ENCODE results near the gene DIP2B.
"Not testable (repeated sequence)": the region's sequence is repeated elsewhere in the genome, so short reads cannot be mapped to it uniquely, and the experiment has no call there.

DIP2B gene

DNA sequence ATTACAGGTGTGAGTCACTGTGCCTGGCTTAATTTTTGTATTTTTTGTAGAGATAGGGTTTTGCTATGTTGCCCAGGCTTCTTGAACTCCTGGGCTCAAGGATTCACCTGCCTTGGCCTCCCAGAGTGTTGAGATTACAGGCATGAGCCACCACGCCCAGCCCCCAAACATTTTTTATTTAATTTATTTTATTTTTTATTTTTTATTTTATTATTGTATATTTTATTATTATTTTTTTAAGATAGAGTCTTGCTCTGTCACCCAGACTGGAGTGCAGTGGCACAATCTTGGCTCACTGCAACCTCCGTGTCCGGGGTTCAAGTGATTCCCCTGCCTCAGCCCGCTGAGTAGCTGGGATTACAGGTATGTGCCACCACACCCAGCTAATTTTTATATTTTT lies 17.0 kb downstream of the DIP2B start:
- not testable (repeated sequence) for H3K4me1 ChIP-seq (ENCODE audit: insufficient read depth, low read length); H3K27me3 ChIP-seq (ENCODE audit: insufficient read depth, low read length); H3K36me3 ChIP-seq (ENCODE audit: insufficient read depth, low read length); H3K9ac ChIP-seq (ENCODE audit: low read depth, low read length); H3K4me3 ChIP-seq (ENCODE audit: low read length); H3K27ac ChIP-seq (ENCODE audit: low read depth, low read length); H3K9me3 ChIP-seq (ENCODE audit: insufficient read depth, low read depth, low read length)
- 100% methylated on average over 3 of the region's 4 CpGs for WGBS

DNA sequence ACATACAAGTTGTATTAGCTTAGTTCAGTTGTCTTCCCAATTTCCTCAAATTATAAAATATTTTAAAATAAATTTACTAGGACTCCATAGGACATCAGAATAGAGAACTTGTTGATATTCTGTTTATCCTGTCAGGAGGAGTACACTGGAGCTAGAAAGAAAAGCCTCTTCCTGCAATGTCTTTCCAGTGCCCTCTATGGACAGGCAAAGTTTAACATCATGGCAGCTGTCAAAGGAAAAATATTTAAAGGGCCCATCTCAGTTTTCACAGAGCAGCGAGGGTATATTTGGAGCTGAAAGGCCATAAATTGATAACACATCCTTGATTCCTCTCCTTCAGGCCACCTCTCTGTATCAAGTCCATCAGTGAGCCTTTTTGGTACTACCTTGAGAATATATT lies 19.0 kb downstream of the DIP2B start:
- Histone ChIP-seq H3K27ac (ENCODE audit: low read depth, low read length) (no peak overlapping the region), H3K4me3 (ENCODE audit: low read length) (no peak overlapping the region), H3K9ac (ENCODE audit: low read depth, low read length) (no peak overlapping the region), H3K36me3 (ENCODE audit: insufficient read depth, low read length) (no peaks in the 10 kb centered on the region), H3K9me3 (ENCODE audit: insufficient read depth, low read depth, low read length) (no peaks in the 10 kb centered on the region), H3K4me1 (ENCODE audit: insufficient read depth, low read length) (peaks cover 8% of the 10 kb centered on the region; the same call in 1 of the 2 replicates), H3K27me3 (ENCODE audit: insufficient read depth, low read length) (no peaks in the 10 kb centered on the region)
- 97% methylated on average over 1 of the region's 1 CpG for WGBS

DNA sequence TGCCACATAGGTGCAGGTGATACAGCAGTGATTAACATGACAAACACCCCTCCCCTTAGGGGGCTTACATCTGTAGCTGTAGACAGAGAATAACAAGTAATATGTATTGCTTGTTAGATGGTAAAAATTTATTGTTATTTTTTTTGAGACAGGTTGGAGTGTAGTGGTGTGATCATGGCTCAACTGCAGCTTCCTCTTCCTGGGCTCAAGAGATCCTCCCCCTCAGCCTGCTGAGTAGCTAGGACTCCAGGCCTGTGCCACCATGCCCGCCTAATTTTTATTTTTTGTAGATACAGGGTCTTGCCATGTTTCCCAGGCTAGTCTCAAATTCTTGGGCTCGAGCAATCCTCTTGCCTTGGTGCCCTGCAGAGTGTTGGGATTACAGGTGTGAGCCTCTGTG lies 19.8 kb downstream of the DIP2B start:
- no peaks in the 10 kb centered on the region for H3K36me3 ChIP-seq (ENCODE audit: insufficient read depth, low read length)
- H3K4me1 ChIP-seq (ENCODE audit: insufficient read depth, low read length) = peaks cover 11% of the 10 kb centered on the region; the same call in 1 of the 2 replicates
- H3K4me3 ChIP-seq (ENCODE audit: low read length) = no peak overlapping the region
- no peak overlapping the region for H3K27ac ChIP-seq (ENCODE audit: low read depth, low read length)
- no peaks in the 10 kb centered on the region for H3K27me3 ChIP-seq (ENCODE audit: insufficient read depth, low read length)
- H3K9ac ChIP-seq (ENCODE audit: low read depth, low read length) = no peak overlapping the region
- 92% methylated on average over 2 of the region's 2 CpGs for WGBS
- H3K9me3 ChIP-seq (ENCODE audit: insufficient read depth, low read depth, low read length) = no peaks in the 10 kb centered on the region

DNA sequence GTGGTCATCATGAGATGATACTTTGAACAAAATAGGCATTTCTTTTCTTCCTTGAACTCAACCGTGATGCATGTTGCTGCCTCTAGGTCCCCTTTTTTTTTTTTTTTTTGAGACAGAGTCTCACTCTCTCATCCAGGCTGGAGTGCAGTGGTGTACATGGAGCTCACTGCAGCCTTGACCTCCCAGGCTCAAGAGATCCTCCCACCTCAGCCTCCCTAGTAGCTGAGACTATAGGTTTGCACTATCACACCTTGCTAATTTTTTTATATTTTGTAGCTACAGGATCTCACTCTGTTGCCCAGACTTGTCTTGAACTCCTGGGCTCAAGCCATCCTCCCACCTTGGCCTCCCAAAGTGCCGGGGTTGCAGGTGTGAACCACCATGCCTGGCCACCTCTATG lies 20.6 kb downstream of the DIP2B start:
- Histone ChIP-seq H3K4me3 (ENCODE audit: low read length) (no peak overlapping the region), H3K27me3 (ENCODE audit: insufficient read depth, low read length) (no peaks in the 10 kb centered on the region), H3K9me3 (ENCODE audit: insufficient read depth, low read depth, low read length) (no peaks in the 10 kb centered on the region), H3K4me1 (ENCODE audit: insufficient read depth, low read length) (peaks cover 11% of the 10 kb centered on the region; the same call in 1 of the 2 replicates), H3K9ac (ENCODE audit: low read depth, low read length) (no peak overlapping the region), H3K36me3 (ENCODE audit: insufficient read depth, low read length) (no peaks in the 10 kb centered on the region), H3K27ac (ENCODE audit: low read depth, low read length) (no peak overlapping the region)
- WGBS = 88% methylated on average over 2 of the region's 2 CpGs

DNA sequence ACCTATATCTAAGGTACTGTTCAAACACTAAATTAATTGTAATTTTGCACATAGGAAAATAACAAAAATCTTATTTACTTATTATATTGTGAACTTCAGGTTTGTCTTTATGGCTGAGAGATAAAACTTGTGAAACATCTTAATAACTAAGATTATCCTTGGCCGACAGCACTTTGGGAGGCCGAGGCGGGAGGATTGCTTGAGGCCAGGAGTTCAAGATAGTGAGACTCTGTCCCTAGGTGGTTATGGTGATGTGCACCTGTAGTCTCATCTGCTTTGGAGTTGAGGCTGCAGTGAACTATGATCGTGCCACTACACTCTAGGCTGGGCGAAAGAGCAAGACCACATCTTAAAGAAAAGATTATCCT lies 22.6 kb downstream of the DIP2B start:
- Histone ChIP-seq H3K4me3 (ENCODE audit: low read length) (no peak overlapping the region), H3K9me3 (ENCODE audit: insufficient read depth, low read depth, low read length) (no peaks in the 10 kb centered on the region), H3K9ac (ENCODE audit: low read depth, low read length) (no peak overlapping the region), H3K27me3 (ENCODE audit: insufficient read depth, low read length) (no peaks in the 10 kb centered on the region), H3K27ac (ENCODE audit: low read depth, low read length) (no peak overlapping the region), H3K4me1 (ENCODE audit: insufficient read depth, low read length) (peaks cover 11% of the 10 kb centered on the region), H3K36me3 (ENCODE audit: insufficient read depth, low read length) (no peaks in the 10 kb centered on the region)
- WGBS = 90% methylated on average over 5 of the region's 5 CpGs

DNA sequence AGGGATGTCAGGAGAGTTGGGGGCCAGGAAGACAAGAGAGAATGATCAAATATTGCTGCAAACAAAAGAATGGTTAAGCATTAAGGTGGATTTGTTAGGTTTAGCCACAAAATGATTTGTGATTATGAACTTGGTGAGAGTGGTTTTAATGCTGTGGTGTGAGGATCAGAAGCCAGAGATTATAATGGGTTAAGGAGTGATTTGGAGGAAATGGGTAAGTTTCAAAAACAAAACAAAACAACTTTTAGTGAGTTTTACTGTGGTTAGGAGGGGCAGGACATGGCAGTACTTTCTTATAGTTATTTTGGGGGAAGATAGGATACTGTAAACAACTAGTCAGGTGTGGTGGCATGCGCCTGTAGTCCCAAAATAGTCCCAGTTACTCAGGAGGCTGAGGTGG lies 24.0 kb downstream of the DIP2B start:
- H3K9me3 ChIP-seq (ENCODE audit: insufficient read depth, low read depth, low read length) = no peaks in the 10 kb centered on the region
- no peak overlapping the region for H3K27ac ChIP-seq (ENCODE audit: low read depth, low read length)
- peaks cover 22% of the 10 kb centered on the region for H3K4me1 ChIP-seq (ENCODE audit: insufficient read depth, low read length)
- H3K4me3 ChIP-seq (ENCODE audit: low read length) = no peak overlapping the region
- no peak overlapping the region for H3K9ac ChIP-seq (ENCODE audit: low read depth, low read length)
- no peaks in the 10 kb centered on the region for H3K36me3 ChIP-seq (ENCODE audit: insufficient read depth, low read length)
- WGBS = 95% methylated on average over 1 of the region's 1 CpG
- H3K27me3 ChIP-seq (ENCODE audit: insufficient read depth, low read length) = no peaks in the 10 kb centered on the region

DNA sequence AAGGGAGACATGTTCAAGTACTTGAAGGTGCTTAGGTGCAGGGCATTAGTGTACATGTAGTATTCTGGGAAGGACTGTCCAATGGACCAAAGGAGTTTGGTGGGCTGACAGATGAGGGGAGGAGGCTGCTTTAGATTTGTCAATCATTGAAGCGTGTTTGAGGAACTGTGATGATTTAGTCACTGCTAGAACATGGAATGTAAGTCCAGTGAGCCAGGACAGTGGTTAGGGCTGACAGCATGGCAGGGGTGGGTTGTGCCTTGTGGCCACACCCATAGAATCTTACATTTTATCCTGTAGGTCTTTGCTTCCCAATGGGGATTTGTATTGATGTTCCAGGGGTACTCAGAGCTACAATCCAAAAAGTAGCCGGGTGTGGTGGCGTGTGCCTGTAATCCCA lies 24.6 kb downstream of the DIP2B start:
- H3K4me1 ChIP-seq (ENCODE audit: insufficient read depth, low read length) = peaks cover 22% of the 10 kb centered on the region
- no peak overlapping the region for H3K27ac ChIP-seq (ENCODE audit: low read depth, low read length)
- no peak overlapping the region for H3K4me3 ChIP-seq (ENCODE audit: low read length)
- 91% methylated on average over 3 of the region's 3 CpGs for WGBS
- H3K9me3 ChIP-seq (ENCODE audit: insufficient read depth, low read depth, low read length) = no peaks in the 10 kb centered on the region
- H3K27me3 ChIP-seq (ENCODE audit: insufficient read depth, low read length) = no peaks in the 10 kb centered on the region
- no peaks in the 10 kb centered on the region for H3K36me3 ChIP-seq (ENCODE audit: insufficient read depth, low read length)
- no peak overlapping the region for H3K9ac ChIP-seq (ENCODE audit: low read depth, low read length)

DNA sequence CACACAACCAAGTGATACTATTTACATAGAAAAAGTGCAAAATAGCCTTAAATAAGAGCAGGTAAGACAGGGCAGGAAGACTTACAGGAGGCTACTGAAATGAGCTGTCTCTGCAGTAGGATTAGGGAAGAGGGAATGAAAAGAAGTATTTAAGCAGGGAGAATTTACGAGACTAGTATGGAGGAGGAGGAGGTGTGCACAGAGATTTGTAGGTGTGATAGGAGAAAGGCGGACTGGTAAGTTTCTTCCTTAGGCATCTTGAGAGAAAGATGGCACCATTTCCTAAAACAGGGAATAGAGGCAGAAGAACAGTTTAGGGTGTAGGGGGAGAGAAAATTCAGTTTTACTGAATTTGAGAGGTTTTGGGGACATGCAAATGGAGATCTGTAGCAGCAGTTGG lies 25.7 kb downstream of the DIP2B start:
- 89% methylated on average over 2 of the region's 2 CpGs for WGBS
- H3K36me3 ChIP-seq (ENCODE audit: insufficient read depth, low read length) = no peaks in the 10 kb centered on the region
- no peaks in the 10 kb centered on the region for H3K9me3 ChIP-seq (ENCODE audit: insufficient read depth, low read depth, low read length)
- H3K27ac ChIP-seq (ENCODE audit: low read depth, low read length) = no peak overlapping the region
- no peak overlapping the region for H3K9ac ChIP-seq (ENCODE audit: low read depth, low read length)
- no peak overlapping the region for H3K4me3 ChIP-seq (ENCODE audit: low read length)
- H3K27me3 ChIP-seq (ENCODE audit: insufficient read depth, low read length) = no peaks in the 10 kb centered on the region
- peaks cover 21% of the 10 kb centered on the region for H3K4me1 ChIP-seq (ENCODE audit: insufficient read depth, low read length)

DNA sequence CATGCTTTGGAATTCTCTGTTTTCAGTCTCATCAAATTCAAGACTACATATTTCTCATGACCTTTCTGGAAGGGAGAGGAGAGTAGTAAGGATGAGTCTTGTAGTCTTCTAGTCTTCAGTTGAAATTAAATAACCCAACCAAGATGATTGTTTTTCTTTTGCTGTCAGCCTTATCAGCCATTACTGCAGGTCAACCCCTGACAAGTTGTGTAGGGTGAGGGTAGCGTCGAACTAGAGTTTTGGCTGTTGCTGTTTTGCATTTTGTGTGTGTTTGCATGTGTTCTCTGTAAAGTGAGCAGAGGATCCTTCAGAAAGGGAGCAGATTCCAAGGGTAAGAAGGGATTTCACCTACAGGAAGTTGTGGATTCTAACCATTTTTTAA lies 28.4 kb downstream of the DIP2B start:
- Histone ChIP-seq H3K9ac (ENCODE audit: low read depth, low read length) (no peak overlapping the region), H3K27ac (ENCODE audit: low read depth, low read length) (no peak overlapping the region), H3K27me3 (ENCODE audit: insufficient read depth, low read length) (no peaks in the 10 kb centered on the region), H3K36me3 (ENCODE audit: insufficient read depth, low read length) (no peaks in the 10 kb centered on the region), H3K9me3 (ENCODE audit: insufficient read depth, low read depth, low read length) (no peaks in the 10 kb centered on the region), H3K4me1 (ENCODE audit: insufficient read depth, low read length) (peaks cover 28% of the 10 kb centered on the region), H3K4me3 (ENCODE audit: low read length) (no peak overlapping the region)
- WGBS = 84% methylated on average over 2 of the region's 2 CpGs

DNA sequence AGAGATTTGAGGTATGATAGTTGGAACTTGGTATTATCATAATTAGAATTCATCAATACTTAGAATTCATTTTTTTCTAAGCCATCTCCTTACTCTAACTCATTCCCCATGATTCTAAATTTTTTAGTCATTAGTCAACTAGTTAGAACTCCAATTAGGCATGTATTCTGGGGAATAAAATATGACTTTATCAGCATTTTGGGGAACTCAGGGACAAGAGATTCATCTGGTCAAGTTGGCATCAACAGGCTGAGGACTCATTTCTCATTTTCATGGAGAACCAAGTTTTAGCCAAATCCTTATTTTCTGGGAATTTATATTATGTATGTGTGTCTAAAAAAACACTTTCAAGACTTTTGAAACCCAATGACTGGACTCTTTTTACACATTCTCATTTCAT lies 29.2 kb downstream of the DIP2B start:
- Histone ChIP-seq H3K9ac (ENCODE audit: low read depth, low read length) (no peak overlapping the region), H3K9me3 (ENCODE audit: insufficient read depth, low read depth, low read length) (no peaks in the 10 kb centered on the region), H3K36me3 (ENCODE audit: insufficient read depth, low read length) (no peaks in the 10 kb centered on the region), H3K4me3 (ENCODE audit: low read length) (no peak overlapping the region), H3K27me3 (ENCODE audit: insufficient read depth, low read length) (no peaks in the 10 kb centered on the region), H3K4me1 (ENCODE audit: insufficient read depth, low read length) (peaks cover 36% of the 10 kb centered on the region), H3K27ac (ENCODE audit: low read depth, low read length) (no peak overlapping the region)

DNA sequence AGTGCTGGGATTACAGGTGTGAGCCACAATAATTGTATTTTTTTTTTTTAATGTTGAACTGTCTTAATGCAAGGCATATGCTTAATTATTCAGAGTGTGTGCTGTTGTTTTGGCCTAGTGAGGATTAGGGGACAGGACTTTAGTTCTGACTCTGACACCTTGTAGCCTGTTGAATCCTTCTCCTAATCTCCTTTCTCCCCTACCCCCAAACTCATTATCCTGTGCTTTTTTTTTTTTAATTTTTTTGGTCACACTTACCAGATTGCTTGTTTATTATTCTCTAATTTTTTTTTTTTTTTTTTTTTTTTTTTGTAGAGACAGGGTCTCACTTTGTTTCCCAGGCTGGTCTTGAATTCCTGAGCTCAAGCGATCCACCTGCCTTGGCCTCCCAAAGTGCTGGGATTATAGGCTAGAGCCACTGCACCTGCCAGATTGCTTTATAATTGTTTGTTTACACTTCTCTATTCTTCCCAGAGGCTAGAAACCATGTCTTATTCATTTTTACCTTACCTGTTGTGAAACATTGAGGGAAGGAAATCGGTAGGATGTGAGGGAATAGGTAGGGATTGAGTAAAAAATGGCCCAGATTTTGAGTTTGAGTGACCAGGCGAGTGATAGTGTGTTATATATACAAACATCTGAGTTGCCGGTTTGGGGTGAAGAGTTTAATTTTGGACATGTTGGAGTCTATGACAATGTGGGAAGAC lies 32.2 kb downstream of the DIP2B start:
- Histone ChIP-seq H3K4me3 (ENCODE audit: low read length) (no peak overlapping the region), H3K9ac (ENCODE audit: low read depth, low read length) (no peak overlapping the region), H3K9me3 (ENCODE audit: insufficient read depth, low read depth, low read length) (no peaks in the 10 kb centered on the region), H3K27ac (ENCODE audit: low read depth, low read length) (no peak overlapping the region), H3K36me3 (ENCODE audit: insufficient read depth, low read length) (no peaks in the 10 kb centered on the region), H3K4me1 (ENCODE audit: insufficient read depth, low read length) (peaks cover 41% of the 10 kb centered on the region), H3K27me3 (ENCODE audit: insufficient read depth, low read length) (no peaks in the 10 kb centered on the region)
- WGBS = 85% methylated on average over 4 of the region's 4 CpGs

DNA sequence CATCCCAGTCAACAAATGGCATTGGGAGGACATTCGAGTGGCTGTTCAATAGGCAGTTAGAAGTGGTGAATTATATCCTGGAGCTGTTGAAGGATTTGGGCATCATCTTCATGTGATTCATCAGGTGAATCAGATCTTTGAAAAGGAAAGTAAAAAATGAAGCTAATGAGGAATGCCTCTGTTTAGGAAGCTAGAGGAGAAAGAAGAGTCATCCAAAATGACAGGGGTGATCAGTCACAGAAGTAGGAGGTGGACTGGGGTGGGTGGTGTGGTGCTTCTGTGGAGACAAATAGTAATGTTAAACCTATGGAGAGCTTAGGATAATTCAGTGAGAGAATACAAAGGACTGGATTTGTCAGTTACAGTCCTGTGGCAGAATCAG lies 32.7 kb downstream of the DIP2B start:
- no peak overlapping the region for H3K9ac ChIP-seq (ENCODE audit: low read depth, low read length)

More for the DNA sequence above, 32.7 kb downstream of the DIP2B start:
- no peaks in the 10 kb centered on the region for H3K9me3 ChIP-seq (ENCODE audit: insufficient read depth, low read depth, low read length)
- no peak overlapping the region for H3K27ac ChIP-seq (ENCODE audit: low read depth, low read length)
- H3K36me3 ChIP-seq (ENCODE audit: insufficient read depth, low read length) = no peaks in the 10 kb centered on the region
- no peaks in the 10 kb centered on the region for H3K27me3 ChIP-seq (ENCODE audit: insufficient read depth, low read length)
- peaks cover 40% of the 10 kb centered on the region for H3K4me1 ChIP-seq (ENCODE audit: insufficient read depth, low read length)
- 86% methylated on average over 1 of the region's 1 CpG for WGBS
- no peak overlapping the region for H3K4me3 ChIP-seq (ENCODE audit: low read length)
